Neural progenitor cell (in vitro differentiated cells): ENCODE data around the gene FASN. TPM values are rescaled to one million over a fixed set of nuclear protein-coding genes. Genes with fewer than 3 reads are reported as not detected.

Experiments
- DNase-seq: peaks from one replicate; pipeline ENCODE4 v3.0.0-alpha.2; 2016; ENCODE audit warnings: low spot score
- H2AFZ ChIP-seq: fragments of 200-600 bp; sonication (generic); replicated peaks from 2 replicates; pipeline ENCODE4 v1.6.1; 2016; ENCODE audit warnings: antibody characterized with exemption
- H3F3A ChIP-seq: fragments of 200-600 bp; sonication (generic); 2 replicates; pipeline ENCODE4 v1.6.1; 2016; ENCODE audit warnings: antibody characterized with exemption, low read depth
- H3K27ac ChIP-seq: fragments of 200-600 bp; sonication (generic); 2 replicates; pipeline ENCODE4 v1.5.1; 2016; ENCODE audit warnings: mild to moderate bottlenecking
- H3K27me3 ChIP-seq: fragments of 200-600 bp; sonication (generic); 2 replicates; pipeline ENCODE4 v1.6.1; 2016; ENCODE audit warnings: mild to moderate bottlenecking, moderate library complexity
- H3K36me3 ChIP-seq: fragments of 200-600 bp; sonication (generic); 2 replicates; pipeline ENCODE4 v1.5.1; 2016
- H3K4me1 ChIP-seq: fragments of 200-600 bp; sonication (generic); 2 replicates; pipeline ENCODE4 v1.6.1; 2016; ENCODE audit warnings: mixed run types
- H3K4me2 ChIP-seq: fragments of 200-600 bp; sonication (generic); 2 replicates; pipeline ENCODE4 v1.6.1; 2016
- H3K4me3 ChIP-seq: fragments of 200-600 bp; sonication (generic); 2 replicates; pipeline ENCODE4 v1.5.1; 2016
- H3K79me2 ChIP-seq: fragments of 200-600 bp; sonication (generic); 2 replicates; pipeline ENCODE4 v1.6.1; 2016; ENCODE audit warnings: low read depth
- H3K9ac ChIP-seq: fragments of 200-600 bp; sonication (generic); 2 replicates; pipeline ENCODE4 v1.6.1; 2016
- H3K9me3 ChIP-seq: fragments of 200-600 bp; sonication (generic); 2 replicates; pipeline ENCODE4 v1.5.1; 2016; ENCODE audit warnings: low read depth
- H4K20me1 ChIP-seq: fragments of 200-600 bp; sonication (generic); 2 replicates; pipeline ENCODE4 v1.6.1; 2016; ENCODE audit warnings: low read depth
- H3K27ac Mint-ChIP-seq: 3 replicates; pipeline ENCODE4 v1.8.0; 2021; ENCODE audit warnings: mixed read lengths
- H3K27me3 Mint-ChIP-seq: 2 replicates; pipeline ENCODE4 v1.8.0; 2022; ENCODE audit warnings: low read depth, mild to moderate bottlenecking, inconsistent platforms, moderate library complexity, mixed read lengths; ENCODE audit not compliant: insufficient read depth
- H3K36me3 Mint-ChIP-seq: 3 replicates; pipeline ENCODE4 v1.8.0; 2021; ENCODE audit warnings: mixed read lengths
- H3K4me1 Mint-ChIP-seq: 3 replicates; pipeline ENCODE4 v1.8.0; 2021; ENCODE audit warnings: mixed read lengths
- H3K4me3 Mint-ChIP-seq: 3 replicates; pipeline ENCODE4 v1.8.0; 2021; ENCODE audit warnings: mild to moderate bottlenecking, moderate library complexity, mixed read lengths
- H3K9me3 Mint-ChIP-seq: 3 replicates; pipeline ENCODE4 v1.8.0; 2020; ENCODE audit warnings: mixed read lengths
- EZH2 ChIP-seq: fragments of 200-600 bp; sonication (generic); IDR thresholded peaks from 2 replicates; pipeline ENCODE4 v1.6.1; 2017; ENCODE audit warnings: antibody characterized with exemption, mild to moderate bottlenecking, moderate library complexity
- EZH2phosphoT487 ChIP-seq: fragments of 200-600 bp; sonication (generic); IDR thresholded peaks from 2 replicates; pipeline ENCODE4 v1.6.1; 2017; ENCODE audit warnings: antibody characterized with exemption
- total RNA-seq: library from RNA; depleted of rRNA; stranded (reverse); fragments of >200 nt; gene quantifications from 2 replicates; pipeline ENCODE4 v1.2.3, GENCODE V29; 2015; ENCODE audit warnings: low replicate concordance
- TF ChIP-seq, protein P1 (sequence below): fragments of 200-600 bp; sonication (generic); IDR thresholded peaks from 2 replicates; pipeline ENCODE4 v1.5.1; 2017; ENCODE audit warnings: antibody characterized with exemption, mild to moderate bottlenecking

Gene FASN
- total RNA-seq, 1 donor from 2014 or later = 77.9 TPM

DNA sequence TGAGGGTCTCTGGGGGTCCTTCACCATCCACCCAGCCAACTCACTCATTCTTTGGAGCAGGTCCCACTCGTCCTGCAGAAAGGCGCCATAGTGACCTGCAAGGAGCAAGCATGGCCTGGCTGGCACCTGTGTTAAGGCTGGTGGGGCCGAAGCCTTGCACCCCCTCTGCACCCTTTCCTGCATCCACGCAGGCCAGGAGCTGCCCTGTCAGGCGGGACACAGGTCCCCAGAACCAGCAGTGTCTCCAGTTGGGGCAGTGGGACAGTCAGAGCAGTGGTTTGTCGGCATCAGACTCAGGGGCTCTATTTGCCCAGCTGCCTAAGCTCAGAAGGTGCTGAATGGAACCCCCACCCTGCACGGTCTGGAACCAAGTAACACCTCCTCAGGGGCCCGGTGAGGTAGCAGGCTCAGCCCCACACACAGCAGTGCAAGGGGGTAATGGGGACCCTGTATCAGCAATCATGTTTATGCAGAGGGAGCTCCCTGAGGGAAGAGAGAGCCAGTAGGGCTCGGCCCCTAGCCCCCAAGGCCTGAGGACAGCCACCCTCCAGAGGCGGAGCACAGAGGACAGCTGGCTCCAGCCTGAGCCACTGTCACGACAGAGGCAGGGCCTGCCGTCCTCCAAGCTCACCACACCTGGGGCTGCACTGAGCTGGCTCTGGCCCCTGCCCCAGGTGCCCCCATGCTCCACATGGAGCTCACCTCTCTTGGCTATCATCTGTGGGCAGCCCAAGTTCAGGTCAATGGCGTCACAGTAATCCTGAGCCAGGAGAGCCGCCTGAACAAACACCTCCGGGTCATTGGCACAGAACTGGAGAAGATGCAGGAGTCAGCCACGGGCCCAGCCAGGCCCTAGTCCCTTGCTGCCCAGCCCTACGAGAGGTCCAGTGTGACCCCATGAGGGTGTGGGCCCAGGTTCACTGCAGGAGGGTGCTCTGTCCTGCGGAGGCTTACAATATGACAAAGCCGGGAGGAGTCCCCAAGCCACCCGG is 34.3 kb downstream of the FASN start:
- no peak for TF ChIP-seq EZH2
- TF ChIP-seq EZH2phosphoT487 = no peak
- peak overlapping the region; percentile 100 for H3K4me2 ChIP-seq
- Mint-ChIP-seq H3K4me1 (peaks cover 10% of the 10 kb centered on the region), H3K4me3 (peak overlapping the region; percentile 80), H3K27me3 (peaks cover 5% of the 10 kb centered on the region), H3K9me3 (no peaks in the 10 kb centered on the region), H3K27ac (no peak overlapping the region), H3K36me3 (peaks cover 3% of the 10 kb centered on the region)
- no peaks in the 10 kb centered on the region for H4K20me1 ChIP-seq
- H3K4me3 ChIP-seq = no peak overlapping the region
- peaks cover 12% of the 10 kb centered on the region for H3K79me2 ChIP-seq
- no peaks in the 10 kb centered on the region for H3K9me3 ChIP-seq
- no peak for DNase-seq
- no peaks in the 10 kb centered on the region for H3F3A ChIP-seq
- H3K27ac ChIP-seq = no peak overlapping the region
- no peak overlapping the region for H3K9ac ChIP-seq
- H3K4me1 ChIP-seq = peaks cover 6% of the 10 kb centered on the region
- no peaks in the 10 kb centered on the region for H3K27me3 ChIP-seq
- H3K36me3 ChIP-seq = no peaks in the 10 kb centered on the region
- no peak overlapping the region for H2AFZ ChIP-seq

DNA sequence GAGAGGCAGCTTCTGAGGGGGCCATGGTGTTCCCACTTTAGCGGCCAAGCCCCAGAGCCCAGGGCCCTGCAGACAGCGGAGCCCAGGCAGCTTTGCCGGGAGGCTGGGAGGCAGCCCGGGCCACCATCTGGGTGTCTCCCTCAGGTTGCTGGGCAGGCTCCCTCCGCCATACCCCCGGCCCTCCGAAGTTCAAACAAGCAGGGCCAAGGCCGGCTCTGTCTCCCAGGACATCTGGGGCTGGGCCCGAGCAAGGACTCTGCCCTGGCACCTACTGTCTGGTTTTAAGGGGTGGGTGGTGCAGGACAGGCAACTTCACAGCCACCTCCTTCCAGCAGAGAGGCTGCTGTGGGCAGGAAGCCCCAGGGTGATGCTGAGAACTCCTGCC is 35.1 kb downstream of the FASN start:
- Histone ChIP-seq H3K4me2 (no peak overlapping the region), H3K27me3 (no peaks in the 10 kb centered on the region), H4K20me1 (no peaks in the 10 kb centered on the region), H3K9ac (no peak overlapping the region), H3K36me3 (no peaks in the 10 kb centered on the region), H2AFZ (no peak overlapping the region), H3K9me3 (no peaks in the 10 kb centered on the region), H3K4me3 (no peak overlapping the region), H3K27ac (no peak overlapping the region), H3K79me2 (peaks cover 12% of the 10 kb centered on the region), H3F3A (no peaks in the 10 kb centered on the region), H3K4me1 (peaks cover 6% of the 10 kb centered on the region)
- Mint-ChIP-seq H3K4me1 (peaks cover 10% of the 10 kb centered on the region), H3K27me3 (peaks cover 5% of the 10 kb centered on the region), H3K27ac (no peak overlapping the region), H3K4me3 (no peak overlapping the region), H3K36me3 (peaks cover 3% of the 10 kb centered on the region), H3K9me3 (no peaks in the 10 kb centered on the region)
- no peak for DNase-seq
- TF ChIP-seq EZH2 (no peak), EZH2phosphoT487 (no peak)
- TF ChIP-seq, protein P1, sequence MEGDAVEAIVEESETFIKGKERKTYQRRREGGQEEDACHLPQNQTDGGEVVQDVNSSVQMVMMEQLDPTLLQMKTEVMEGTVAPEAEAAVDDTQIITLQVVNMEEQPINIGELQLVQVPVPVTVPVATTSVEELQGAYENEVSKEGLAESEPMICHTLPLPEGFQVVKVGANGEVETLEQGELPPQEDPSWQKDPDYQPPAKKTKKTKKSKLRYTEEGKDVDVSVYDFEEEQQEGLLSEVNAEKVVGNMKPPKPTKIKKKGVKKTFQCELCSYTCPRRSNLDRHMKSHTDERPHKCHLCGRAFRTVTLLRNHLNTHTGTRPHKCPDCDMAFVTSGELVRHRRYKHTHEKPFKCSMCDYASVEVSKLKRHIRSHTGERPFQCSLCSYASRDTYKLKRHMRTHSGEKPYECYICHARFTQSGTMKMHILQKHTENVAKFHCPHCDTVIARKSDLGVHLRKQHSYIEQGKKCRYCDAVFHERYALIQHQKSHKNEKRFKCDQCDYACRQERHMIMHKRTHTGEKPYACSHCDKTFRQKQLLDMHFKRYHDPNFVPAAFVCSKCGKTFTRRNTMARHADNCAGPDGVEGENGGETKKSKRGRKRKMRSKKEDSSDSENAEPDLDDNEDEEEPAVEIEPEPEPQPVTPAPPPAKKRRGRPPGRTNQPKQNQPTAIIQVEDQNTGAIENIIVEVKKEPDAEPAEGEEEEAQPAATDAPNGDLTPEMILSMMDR = no peak

DNA sequence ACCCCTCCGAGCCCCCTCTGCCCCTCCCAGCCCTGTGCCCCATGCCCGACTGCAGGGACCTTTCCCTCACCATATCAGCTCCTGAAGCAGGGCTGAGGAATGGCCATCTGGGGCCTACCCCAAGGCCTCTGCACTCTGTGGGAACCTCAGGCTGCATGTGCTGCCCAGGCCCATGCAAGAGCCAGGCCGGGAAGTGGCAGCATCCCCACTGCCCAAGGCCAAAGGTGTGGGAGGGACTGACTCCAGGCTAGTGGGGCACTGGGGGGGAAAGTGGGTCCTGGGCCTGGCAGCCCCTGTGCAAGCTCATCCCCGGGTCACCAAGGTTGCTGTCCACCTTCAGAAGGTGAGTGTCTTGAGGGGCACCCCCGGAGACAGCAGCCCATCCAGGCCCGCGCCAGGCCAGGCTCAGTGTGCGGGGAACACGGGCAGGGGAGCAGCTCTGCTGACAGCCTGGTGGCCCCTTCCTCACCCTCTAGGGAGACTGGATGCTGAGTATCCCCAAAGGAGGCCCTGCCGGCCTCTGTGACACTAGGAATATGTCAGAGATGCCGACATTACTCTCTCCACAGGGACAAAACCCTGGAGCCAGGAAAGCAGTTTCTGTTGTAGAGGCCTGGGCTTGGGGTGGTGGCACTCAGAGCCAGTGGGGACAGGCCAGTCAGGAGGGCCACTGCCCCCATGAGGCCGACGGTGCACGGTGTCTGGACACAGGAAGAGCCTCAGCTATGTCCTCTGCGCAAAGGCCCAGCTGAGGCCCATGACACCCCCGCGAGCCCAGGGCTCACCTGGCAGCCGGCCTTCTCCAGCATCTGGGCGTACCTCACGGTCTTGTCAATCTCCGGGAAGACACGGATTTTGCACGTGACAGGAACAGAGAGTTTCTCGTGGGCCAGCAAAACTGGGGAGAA is 35.7 kb downstream of the FASN start:
- H3K9me3 Mint-ChIP-seq = no peaks in the 10 kb centered on the region
- Histone ChIP-seq H3K9ac (no peak overlapping the region), H3K9me3 (no peaks in the 10 kb centered on the region), H3K36me3 (no peaks in the 10 kb centered on the region), H3F3A (no peaks in the 10 kb centered on the region), H2AFZ (no peak overlapping the region), H4K20me1 (no peaks in the 10 kb centered on the region), H3K4me2 (no peak overlapping the region), H3K79me2 (peaks cover 12% of the 10 kb centered on the region), H3K27me3 (no peaks in the 10 kb centered on the region), H3K27ac (no peak overlapping the region), H3K4me1 (peaks cover 6% of the 10 kb centered on the region), H3K4me3 (no peak overlapping the region)
- peaks cover 3% of the 10 kb centered on the region for H3K36me3 Mint-ChIP-seq
- no peak overlapping the region for H3K4me3 Mint-ChIP-seq
- peaks cover 10% of the 10 kb centered on the region for H3K4me1 Mint-ChIP-seq
- peaks cover 3% of the 10 kb centered on the region for H3K27me3 Mint-ChIP-seq
- TF ChIP-seq EZH2phosphoT487 (no peak), EZH2 (no peak)
- TF ChIP-seq, protein P1 = no peak
- no peak overlapping the region for H3K27ac Mint-ChIP-seq
- no peak for DNase-seq
